Upper lobe of right lung (tissue), 1 donor: ENCODE results near the gene PC. TPM values are rescaled to one million over a fixed set of nuclear protein-coding genes. Genes with fewer than 3 reads are reported as not detected.

Experiments used
- ATAC-seq: fragments of 200-7000 bp; cut with Tn5 transposase; one replicate; pipeline ENCODE4 v1.9.1; 2020; ENCODE audit warnings: mild to moderate bottlenecking, moderate library complexity
- DNase-seq: peaks from one replicate; pipeline ENCODE4 v3.0.0-alpha.2; 2020
- H3K27ac ChIP-seq: fragments of 200-600 bp; one replicate; pipeline ENCODE4 v1.8.0; 2022
- H3K27me3 ChIP-seq: fragments of 200-600 bp; one replicate; pipeline ENCODE4 v1.8.0; 2022; ENCODE audit warnings: mild to moderate bottlenecking
- H3K36me3 ChIP-seq: fragments of 200-600 bp; one replicate; pipeline ENCODE4 v1.8.0; 2022
- H3K4me1 ChIP-seq: fragments of 200-600 bp; one replicate; pipeline ENCODE4 v1.8.0; 2022
- H3K4me3 ChIP-seq: fragments of 200-600 bp; one replicate; pipeline ENCODE4 v1.8.0; 2022; ENCODE audit warnings: mild to moderate bottlenecking
- H3K9me3 ChIP-seq: fragments of 200-600 bp; one replicate; pipeline ENCODE4 v1.8.0; 2022
- CTCF ChIP-seq: fragments of 200-600 bp; IDR thresholded peaks from one replicate; pipeline ENCODE4 v1.8.0; 2022; ENCODE audit warnings: antibody characterized with exemption
- intact Hi-C: fragments of 100-400 bp; cut with DNase I; formaldehyde crosslinking; loops from one replicate; pipeline ENCODE4 v1.11.0; 2022
- total RNA-seq: library from RNA; stranded (reverse); fragmentation: NEBNext Ultra II Directional; extraction: Animal tissue kit (Norgen Biotek cat#: 25700); gene quantifications from one replicate; pipeline ENCODE4 v1.2.1, GENCODE V29; 2021
- donor health status: DM: no; HTN: yes; CAD: no; lungs with severe emphysema.

Gene PC
- total RNA-seq, 1 donor from 2014 or later: 12.7 TPM

- TF ChIP-seq CTCF: no peak
- Histone ChIP-seq H3K4me3 (no peak overlapping the region), H3K9me3 (no peaks in the 10 kb centered on the region), H3K27ac (no peak overlapping the region), H3K36me3 (no peaks in the 10 kb centered on the region), H3K4me1 (no peaks in the 10 kb centered on the region), H3K27me3 (no peaks in the 10 kb centered on the region)
- ATAC-seq (no peak), DNase-seq (no peak)
- intact Hi-C loops: no loop called here
Observed at GRCh38 chr11:66912361-66912760, 45.8 kb downstream of the PC start.

- H3K36me3 ChIP-seq: no peaks in the 10 kb centered on the region
- H3K4me3 ChIP-seq: no peak overlapping the region
- intact Hi-C loops: no loop called here
- ATAC-seq (peak; percentile 48), DNase-seq (no peak)
- no peaks in the 10 kb centered on the region for H3K9me3 ChIP-seq
- no peaks in the 10 kb centered on the region for H3K27me3 ChIP-seq
- no peak for TF ChIP-seq CTCF
- no peaks in the 10 kb centered on the region for H3K4me1 ChIP-seq
- H3K27ac ChIP-seq: no peak overlapping the region
Observed at GRCh38 chr11:66910669-66911068, 47.5 kb downstream of the PC start.

GRCh38 chr11:66910016-66910415, 48.2 kb downstream of the PC start:
- no peak overlapping the region for H3K4me3 ChIP-seq
- no peaks in the 10 kb centered on the region for H3K9me3 ChIP-seq
- H3K4me1 ChIP-seq: no peaks in the 10 kb centered on the region
- DNase-seq (no peak), ATAC-seq (no peak)
- no peak overlapping the region for H3K27ac ChIP-seq
- TF ChIP-seq CTCF: no peak
- intact Hi-C loops: no loop called here
- no peaks in the 10 kb centered on the region for H3K27me3 ChIP-seq
- no peaks in the 10 kb centered on the region for H3K36me3 ChIP-seq

- H3K36me3 ChIP-seq: no peaks in the 10 kb centered on the region
- TF ChIP-seq CTCF: no peak
- intact Hi-C loops: no loop called here
Observed at GRCh38 chr11:66909181-66909580, 49.0 kb downstream of the PC start.

GRCh38 chr11:66907751-66908630, 50.2 kb downstream of the PC start:
- intact Hi-C loops: no loop called here
- Histone ChIP-seq H3K9me3 (no peaks in the 10 kb centered on the region), H3K4me3 (no peak overlapping the region), H3K4me1 (no peaks in the 10 kb centered on the region), H3K27me3 (no peaks in the 10 kb centered on the region), H3K36me3 (no peaks in the 10 kb centered on the region), H3K27ac (no peak overlapping the region)
- no peak for DNase-seq
- ATAC-seq: no peak
- no peak for TF ChIP-seq CTCF

More at GRCh38 chr11:66909181-66909580, 49.0 kb downstream of the PC start:
- no peak for ATAC-seq
- H3K27me3 ChIP-seq: no peaks in the 10 kb centered on the region
- no peaks in the 10 kb centered on the region for H3K4me1 ChIP-seq
- no peak overlapping the region for H3K4me3 ChIP-seq
- H3K27ac ChIP-seq: no peak overlapping the region
- H3K9me3 ChIP-seq: no peaks in the 10 kb centered on the region
- DNase-seq: no peak
